H1 (cell line): ENCODE results near the gene CLEC7A.

ENCODE experiments used
- CHD7 ChIP-seq: fragments of 300-600 bp; sonication (generic); IDR thresholded peaks from 2 replicates; pipeline ENCODE4 v1.7.1; 2012; ENCODE audit warnings: low read length, moderate library complexity, mild to moderate bottlenecking, inconsistent platforms; ENCODE audit not compliant: insufficient replicate concordance
- CTCF ChIP-seq, 3 experiments: IDR thresholded peaks; 1 replicate in 2 of 3; 2 replicates in 1 of 3; pipeline versions ENCODE4 v1.5.1 to v1.6.1; 2011; ENCODE audit warnings: low read length in 3 of 3, mild to moderate bottlenecking in 3 of 3, inconsistent platforms in 2 of 3, low read depth in 1 of 3, moderate library complexity in 1 of 3; ENCODE audit not compliant: insufficient read depth in 1 of 3; ENCODE audit errors: control extremely low read depth in 1 of 3
- EGR1 ChIP-seq: IDR thresholded peaks from 2 replicates; pipeline ENCODE4 v1.6.1; 2011; ENCODE audit warnings: low read depth, low read length, borderline replicate concordance
- EP300 ChIP-seq, 2 experiments: IDR thresholded peaks; 1 replicate in 1 of 2; 2 replicates in 1 of 2; pipeline ENCODE4 v1.6.1; 2011 to 2012; ENCODE audit warnings: low read depth in 2 of 2, low read length in 2 of 2, mild to moderate bottlenecking in 2 of 2, borderline replicate concordance in 1 of 2, inconsistent platforms in 1 of 2, moderate library complexity in 1 of 2
- EZH2 ChIP-seq: fragments of 200-600 bp; sonication (generic); IDR thresholded peaks from 2 replicates; pipeline ENCODE4 v1.7.1; 2012; ENCODE audit warnings: low read depth, mild to moderate bottlenecking, moderate library complexity, low read length, inconsistent platforms; ENCODE audit not compliant: severe bottlenecking
- GTF2F1 ChIP-seq: IDR thresholded peaks from 2 replicates; pipeline ENCODE4 v1.6.1; 2012; ENCODE audit warnings: low read depth, low read length, improper control_type of control experiment, borderline replicate concordance
- POLR2A ChIP-seq, 2 experiments: IDR thresholded peaks; 1 replicate in 1 of 2; 2 replicates in 1 of 2; pipeline ENCODE4 v1.6.1; 2011; ENCODE audit warnings: low read depth in 2 of 2, low read length in 2 of 2, mild to moderate bottlenecking in 2 of 2; ENCODE audit errors: control extremely low read depth in 1 of 2
- RBBP5 ChIP-seq: IDR thresholded peaks from 2 replicates; pipeline ENCODE4 v1.7.1; 2012; ENCODE audit warnings: low read depth, mild to moderate bottlenecking, inconsistent platforms, low read length, moderate library complexity, borderline replicate concordance
- RNF2 ChIP-seq: fragments of 200-900, 300-1000 bp; sonication (generic); IDR thresholded peaks from 2 replicates; pipeline ENCODE4 v1.7.1; 2016; ENCODE audit warnings: borderline replicate concordance, low read depth, mild to moderate bottlenecking, antibody characterized with exemption, low read length; ENCODE audit not compliant: poor library complexity, severe bottlenecking; ENCODE audit errors: missing control alignments
- SIX5 ChIP-seq: IDR thresholded peaks from 2 replicates; pipeline ENCODE4 v1.6.1; 2011; ENCODE audit warnings: mild to moderate bottlenecking, low read depth, low read length
- SUZ12 ChIP-seq: fragments of 200-600 bp; sonication (generic); IDR thresholded peaks from 2 replicates; pipeline ENCODE4 v1.6.1; 2012; ENCODE audit warnings: mild to moderate bottlenecking, inconsistent platforms, low read length, moderate library complexity, mixed read lengths
- TAF7 ChIP-seq: optimal IDR thresholded peaks from 2 replicates; pipeline ENCODE3; 2011; ENCODE audit warnings: low read depth, mild to moderate bottlenecking, inconsistent platforms, low read length, moderate library complexity, borderline replicate concordance
- TBP ChIP-seq: IDR thresholded peaks from 2 replicates; pipeline ENCODE4 v1.6.1; 2011; ENCODE audit warnings: low read depth, low read length, improper control_type of control experiment

GRCh38 chr12:10126413-10126812 is 3.6 kb downstream of the CLEC7A start:
- no peak for TF ChIP-seq TBP
- no peak for TF ChIP-seq CTCF (IDR thresholded peaks at IDR 0.05; ENCODE audit: control extremely low read depth in 1 of 3, insufficient read depth in 1 of 3, low read depth in 1 of 3, low read length in 3 of 3)
- no peak for TF ChIP-seq RBBP5
- no peak for TF ChIP-seq POLR2A (IDR thresholded peaks at IDR 0.05; ENCODE audit: control extremely low read depth in 1 of 2, low read depth in 2 of 2, low read length in 2 of 2)
- no peak for TF ChIP-seq SIX5
- no peak for TF ChIP-seq RNF2
- no peak for TF ChIP-seq EZH2
- TF ChIP-seq TAF7 = no peak
- no peak for TF ChIP-seq EGR1
- TF ChIP-seq GTF2F1 = no peak
- no peak for TF ChIP-seq CHD7
- no peak for TF ChIP-seq EP300 (IDR thresholded peaks at IDR 0.05; ENCODE audit: borderline replicate concordance in 1 of 2, low read depth in 2 of 2, low read length in 2 of 2)
- TF ChIP-seq SUZ12 = no peak
